HG02973 (cell line): ENCODE results near the gene CEP44.
A peak's percentile ranks its signal among the peaks of the same experiment; 100 is the strongest.
"Not testable (repeated sequence)": the region's sequence is repeated elsewhere in the genome, so short reads cannot be mapped to it uniquely, and the experiment has no call there.

Experiments
- ATAC-seq: cut with Tn5 transposase; IDR thresholded peaks from one replicate; pipeline ENCODE4 v1.9.1; 2021; ENCODE audit warnings: moderate library complexity; ENCODE audit not compliant: unreplicated experiment

CEP44 gene

DNA sequence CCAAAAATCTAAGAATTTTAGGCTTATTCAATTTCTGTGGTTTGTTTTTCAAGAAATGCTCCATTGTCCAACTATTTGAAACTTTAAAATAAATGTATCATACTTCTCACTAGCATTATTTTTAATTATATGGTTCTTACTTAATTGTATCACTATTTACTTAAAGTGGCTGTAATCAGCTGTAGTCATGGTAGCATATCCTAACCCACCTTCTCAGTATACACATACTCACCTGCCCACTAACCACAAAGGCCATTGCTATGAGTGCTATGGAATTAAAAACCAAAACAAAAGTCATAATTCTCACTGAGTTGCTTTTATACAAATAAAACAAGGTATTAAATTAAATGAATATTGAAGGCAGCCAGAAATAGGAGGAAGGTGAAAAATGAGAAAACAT, 5.2 kb upstream of the CEP44 start:
- ATAC-seq: no peak

DNA sequence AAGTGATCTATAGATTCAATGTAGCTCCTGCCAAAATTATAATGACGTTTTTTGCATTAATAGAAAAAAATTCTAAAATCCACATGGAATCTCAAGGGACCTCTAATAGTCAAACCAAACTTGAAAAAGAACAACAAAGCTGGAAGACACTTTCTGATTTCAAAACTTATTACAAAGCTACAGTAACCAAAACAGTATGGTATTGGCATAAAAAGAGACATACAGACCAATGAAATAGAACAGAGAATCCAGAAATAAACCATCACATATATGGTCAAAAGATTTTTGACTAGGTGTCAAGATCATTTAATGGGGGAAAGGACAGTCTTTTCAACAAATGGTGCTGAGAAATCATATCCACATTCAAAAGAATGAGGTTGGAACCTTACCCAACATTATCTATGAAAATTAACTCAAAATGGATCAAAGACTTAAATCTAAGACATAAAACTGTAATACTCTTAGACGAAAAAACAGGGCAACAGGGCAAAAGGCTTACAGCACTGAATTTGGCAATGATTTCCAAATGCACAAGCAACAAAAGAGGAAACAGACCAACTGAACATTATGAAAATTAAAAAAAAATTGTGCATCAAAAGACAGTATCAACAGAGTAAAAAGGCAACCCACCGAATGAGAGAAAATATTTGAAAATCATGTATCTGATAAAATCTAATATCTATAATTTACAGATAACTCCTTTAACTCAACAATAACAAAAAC, 4.1 kb upstream of the CEP44 start:
- ATAC-seq: no peak

DNA sequence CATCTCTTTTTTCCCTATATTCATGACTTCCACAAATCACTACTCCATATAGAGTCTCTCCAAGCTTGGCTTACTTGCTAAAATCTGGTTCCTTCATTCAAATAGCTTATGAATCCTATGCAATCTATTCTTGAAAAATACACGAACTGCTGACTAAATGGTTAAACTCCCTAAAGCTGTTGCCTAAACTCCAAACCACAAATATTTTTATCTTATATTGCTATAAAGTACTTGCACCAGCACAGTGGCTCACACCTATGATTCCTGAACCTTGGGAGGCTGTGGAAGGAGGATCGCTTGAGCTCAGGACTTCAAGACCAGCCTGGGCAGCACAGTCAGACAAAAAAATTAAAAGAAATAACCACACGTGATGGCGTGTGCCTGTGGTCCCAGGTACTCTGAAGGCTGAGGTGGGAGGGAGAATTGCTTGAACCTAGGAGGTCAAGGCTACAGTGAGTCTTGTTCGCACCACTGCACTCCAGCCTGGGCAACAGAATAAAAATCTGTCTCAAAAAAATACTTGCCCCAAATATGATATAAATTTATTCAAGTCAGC, 2.5 kb upstream of the CEP44 start:
- no peak for ATAC-seq

DNA sequence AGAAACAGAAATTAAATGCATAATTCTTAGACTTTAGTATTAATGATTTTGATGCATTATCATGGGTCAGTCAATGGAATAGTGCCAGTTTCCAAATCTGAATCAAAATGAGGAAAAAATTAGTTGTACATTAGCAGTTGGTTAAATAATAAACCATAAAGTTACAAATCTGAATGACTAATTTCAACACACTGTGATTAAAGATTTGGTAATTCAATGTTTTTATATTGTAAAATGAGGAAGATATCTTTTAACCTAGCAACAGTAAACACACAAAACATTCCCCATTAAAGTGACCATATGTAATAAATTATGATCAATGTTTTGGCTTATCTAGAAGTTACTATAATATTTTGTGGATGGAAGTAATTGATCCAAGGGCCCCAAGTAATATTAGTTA, 1.8 kb upstream of the CEP44 start:
- no peak for ATAC-seq

DNA sequence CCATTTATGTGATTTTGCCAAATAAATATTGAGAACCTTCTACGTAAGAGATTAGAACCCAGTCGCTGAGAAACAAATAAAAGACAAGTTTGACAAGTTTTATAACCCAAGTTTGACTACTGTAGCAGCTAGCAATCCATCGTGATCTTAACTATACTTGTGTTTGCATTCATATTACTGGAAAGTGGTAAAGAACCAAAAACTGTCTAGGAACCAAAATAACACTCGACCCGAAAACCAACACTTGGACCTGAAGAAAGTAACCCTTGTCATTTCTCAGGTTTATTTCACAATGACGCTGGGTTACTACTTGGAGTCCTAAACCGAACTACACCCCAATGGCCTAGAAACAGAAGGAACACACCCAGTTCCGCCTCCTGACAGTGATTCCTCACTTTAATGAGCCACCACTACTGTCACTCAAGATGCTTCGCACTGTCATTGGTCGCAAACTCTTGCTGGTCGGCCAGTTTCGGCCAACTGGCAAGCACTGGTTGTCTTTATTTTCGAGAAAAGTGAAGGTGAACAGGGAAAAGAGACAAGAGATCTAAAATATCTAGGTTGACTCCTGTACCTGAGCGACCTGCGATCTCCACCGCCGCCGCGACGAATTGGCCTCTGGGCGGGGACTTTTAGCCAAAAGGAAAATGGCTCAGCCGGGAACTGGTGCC, 740 bp upstream of the CEP44 start:
- ATAC-seq: peak; percentile 98

DNA sequence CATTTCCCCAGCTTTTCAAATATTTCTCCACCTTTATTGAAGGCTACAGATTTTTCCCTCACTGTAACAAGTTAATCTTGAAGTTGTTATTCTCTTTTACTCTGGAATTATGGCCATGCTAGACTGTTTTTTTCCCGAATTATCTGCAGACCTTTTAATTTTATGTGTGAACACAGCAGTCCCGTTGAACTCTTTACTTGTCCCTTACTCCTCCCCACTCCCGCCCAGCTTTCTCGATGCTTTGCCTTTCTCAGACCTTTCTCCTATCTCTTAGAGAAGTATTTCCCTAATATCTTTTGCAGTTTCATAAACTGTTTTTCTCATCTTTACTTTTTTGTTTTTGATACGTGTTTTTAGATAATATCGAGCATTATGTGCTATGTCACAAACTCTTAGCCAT, 776 bp downstream of the CEP44 start:
- no peak for ATAC-seq

DNA sequence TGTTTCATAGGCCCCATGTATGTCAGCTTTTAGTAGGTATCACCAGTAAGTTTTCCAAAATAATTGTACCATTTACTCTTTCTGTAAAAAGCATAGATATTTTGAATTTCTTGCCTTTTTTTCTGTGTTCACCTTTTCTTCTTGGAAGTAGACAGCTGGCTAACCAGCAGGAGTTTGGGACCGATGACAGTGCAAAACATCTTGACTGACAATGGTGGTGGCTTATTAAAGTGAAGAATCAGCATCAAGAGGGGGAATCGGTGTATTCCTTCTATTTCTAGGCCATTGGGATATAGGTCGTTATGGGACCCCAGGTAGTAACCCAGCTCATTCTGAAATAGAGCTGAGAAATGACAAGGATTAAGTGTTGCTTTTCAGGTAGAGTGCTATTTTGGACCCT, 3.2 kb downstream of the CEP44 start:
- no peak for ATAC-seq

DNA sequence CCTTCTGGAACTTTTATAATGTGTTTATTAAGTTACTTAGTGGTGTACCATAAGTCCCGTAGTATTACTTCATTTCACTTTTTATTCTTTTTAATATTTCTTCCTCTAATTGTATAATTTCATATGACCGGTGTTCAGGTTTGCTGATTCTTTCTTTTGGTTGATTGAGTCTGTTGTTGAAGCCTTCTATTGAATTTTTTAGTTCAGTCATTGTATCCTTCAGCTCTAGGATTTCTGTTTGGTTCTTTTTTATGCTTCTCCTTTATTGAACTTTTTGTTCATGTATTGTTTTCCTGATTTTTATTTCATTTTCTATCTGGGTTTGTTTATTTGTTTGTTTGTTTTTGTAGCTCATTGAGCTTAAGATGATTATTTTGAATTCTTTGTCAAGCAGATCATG, 8.8 kb downstream of the CEP44 start:
- ATAC-seq: no peak

DNA sequence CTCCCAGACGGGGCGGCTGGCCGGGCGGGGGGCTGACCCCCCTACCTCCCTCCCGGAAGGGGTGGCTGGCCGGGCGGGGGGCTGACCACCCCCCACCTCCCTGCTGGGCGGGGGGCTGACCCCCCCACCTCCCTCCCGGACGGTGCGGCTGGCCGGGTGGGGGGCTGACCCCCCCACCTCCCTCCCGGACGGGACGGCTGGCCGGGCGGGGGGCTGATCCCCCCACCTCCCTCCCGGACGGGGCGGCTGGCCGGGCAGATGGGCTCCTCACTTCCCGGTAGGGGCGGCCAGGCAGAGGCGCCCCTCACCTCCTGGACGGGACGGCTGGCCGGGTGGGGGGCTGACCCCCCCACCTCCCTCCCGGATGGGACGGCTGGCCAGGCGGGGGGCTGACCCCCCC, 10.9 kb downstream of the CEP44 start:
- ATAC-seq: not testable (repeated sequence)

DNA sequence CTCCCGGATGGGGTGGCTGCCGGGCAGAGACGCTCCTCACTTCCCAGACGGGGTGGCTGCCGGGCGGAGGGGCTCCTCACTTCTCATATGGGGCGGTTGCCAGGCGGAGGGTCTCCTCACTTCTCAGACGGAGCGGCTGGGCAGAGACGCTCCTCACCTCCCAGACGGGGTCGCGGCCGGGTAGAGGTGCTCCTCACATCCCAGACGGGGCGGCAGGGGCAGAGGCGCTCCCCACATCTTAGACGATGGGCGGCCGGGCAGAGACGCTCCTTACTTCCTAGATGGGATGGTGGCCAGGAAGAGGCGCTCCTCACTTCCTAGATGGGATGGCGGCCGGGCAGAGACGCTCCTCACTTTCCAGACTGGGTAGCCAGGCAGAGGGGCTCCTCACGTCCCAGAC, 11.4 kb downstream of the CEP44 start:
- ATAC-seq: not testable (repeated sequence)

DNA sequence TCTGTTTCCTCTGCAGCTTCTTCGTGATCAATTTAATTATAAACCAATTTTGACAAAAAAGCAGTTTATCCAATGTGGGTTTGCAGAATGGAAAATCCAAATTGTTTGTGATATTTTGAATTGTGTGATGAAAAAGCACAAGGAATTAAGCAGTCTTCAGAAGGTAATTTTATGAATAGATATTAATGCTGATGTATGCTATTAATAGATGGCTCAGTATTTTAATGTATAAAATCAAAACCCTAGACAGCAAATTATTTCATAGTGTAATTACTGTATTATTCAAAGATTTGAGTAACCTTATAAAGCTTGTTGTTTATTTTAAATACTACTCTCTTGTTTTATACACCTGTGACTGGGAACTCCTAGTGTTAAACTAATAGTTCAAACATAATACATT, 20.0 kb downstream of the CEP44 start:
- ATAC-seq: no peak

DNA sequence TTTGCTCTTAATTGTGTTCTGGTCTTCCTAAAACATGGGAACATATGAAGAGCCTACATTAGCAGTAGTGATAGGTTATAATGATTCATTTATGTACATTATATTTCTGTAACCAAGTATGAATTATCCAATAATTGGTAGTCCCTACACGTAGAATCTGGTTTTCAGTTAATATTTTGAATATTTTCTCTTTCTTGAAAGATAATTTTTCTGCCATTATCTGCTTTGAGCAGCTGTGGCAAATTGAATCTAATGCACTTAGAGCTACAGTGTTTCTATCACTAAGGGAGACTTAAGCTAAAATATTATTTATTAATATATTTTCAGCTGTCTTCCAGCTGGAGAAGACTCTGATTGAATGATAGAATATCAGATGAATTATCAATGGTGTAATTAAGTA, 21.0 kb downstream of the CEP44 start:
- no peak for ATAC-seq

DNA sequence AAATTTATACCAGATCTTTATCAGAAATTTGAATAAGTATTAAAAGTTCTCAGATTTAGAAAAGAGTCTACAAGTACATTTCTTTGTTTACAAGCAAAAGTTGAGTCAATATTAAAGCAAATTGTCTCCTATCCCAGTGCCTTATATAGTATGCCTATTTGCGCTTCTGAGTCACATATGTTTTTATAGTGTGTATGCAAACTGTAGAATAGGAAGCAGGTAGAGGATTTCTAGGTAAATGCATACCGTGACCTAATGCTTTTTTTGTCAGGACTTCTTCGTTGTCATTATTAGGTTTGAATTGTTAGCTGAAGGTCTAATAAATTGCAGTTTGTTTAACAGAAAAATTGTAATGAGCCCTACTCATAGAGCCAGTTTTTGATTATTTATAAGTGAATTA, 22.2 kb downstream of the CEP44 start:
- ATAC-seq: no peak

DNA sequence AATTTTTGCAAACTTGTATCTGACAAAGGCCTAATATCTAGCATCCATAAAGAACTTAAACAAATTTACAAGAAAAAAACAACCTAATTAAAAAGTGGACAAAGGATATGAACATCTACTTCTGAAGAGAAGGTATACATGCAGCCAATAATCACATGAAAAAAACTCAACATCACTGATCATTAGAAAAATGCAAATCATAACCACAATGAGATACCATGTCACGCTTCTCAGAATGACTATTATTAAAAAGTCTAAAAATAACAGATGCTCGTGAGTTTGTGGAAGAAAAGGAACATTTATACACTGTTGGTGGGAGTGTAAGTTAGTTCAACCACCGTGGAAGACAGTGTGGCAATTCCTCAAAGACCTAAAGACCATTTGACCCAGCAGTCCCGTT, 24.0 kb downstream of the CEP44 start:
- no peak for ATAC-seq

DNA sequence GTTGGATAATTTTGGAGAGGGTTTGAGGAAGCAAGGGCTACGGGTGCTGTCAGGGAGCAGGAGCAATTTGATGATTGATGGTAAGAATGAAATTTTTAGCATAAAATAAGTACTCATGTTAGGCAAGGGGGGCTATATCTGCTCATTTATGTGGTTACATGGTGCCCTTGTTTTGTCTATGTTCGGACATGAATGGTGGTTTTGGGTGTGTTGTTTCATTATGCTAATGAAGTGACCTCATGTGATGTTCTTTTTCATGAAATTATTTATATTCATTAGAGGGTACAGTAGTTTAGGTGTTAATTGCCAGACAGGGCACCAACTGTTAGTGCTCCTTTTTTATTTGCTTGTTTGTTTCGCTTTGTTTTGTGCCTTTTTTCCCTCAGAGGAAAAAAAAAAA, 29.3 kb downstream of the CEP44 start:
- ATAC-seq: no peak

DNA sequence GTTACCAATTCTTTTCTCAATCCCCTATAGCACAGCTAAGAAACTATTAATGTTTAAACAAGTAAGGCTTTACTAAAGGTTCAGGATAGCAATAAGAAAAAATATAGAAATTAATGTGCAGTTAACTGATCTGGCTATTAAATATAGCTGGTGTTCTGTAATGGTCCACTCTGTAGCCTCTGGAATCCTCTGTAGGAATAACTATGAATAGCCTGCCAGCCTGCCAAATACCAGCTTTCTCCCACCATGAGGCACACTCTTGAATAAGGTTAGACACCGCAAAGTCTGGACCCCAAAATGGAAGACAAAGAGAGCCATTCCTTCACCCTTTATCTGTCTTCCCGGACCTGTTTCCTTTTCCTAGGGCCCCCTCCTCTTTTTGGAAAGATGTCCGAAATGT, 30.6 kb downstream of the CEP44 start:
- ATAC-seq: no peak

DNA sequence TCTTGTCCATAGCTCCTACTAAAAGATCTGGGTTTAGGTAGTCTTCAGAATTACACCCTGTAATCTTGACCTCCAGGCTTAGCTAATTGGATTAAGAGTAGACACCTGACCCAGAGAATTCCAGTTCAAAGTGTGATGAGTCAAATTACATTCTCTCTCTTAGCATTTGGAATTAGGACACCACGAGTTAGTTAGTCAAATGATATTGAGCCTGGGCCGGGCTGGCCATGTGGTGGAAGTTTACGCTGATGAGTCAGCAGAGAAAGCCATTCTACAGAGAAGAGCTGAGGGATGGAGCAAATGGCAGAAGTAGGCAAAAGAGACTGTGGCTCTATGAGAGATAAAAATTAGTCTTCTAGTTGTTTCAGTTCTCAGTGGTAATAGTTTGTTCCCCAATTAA, 31.1 kb downstream of the CEP44 start:
- no peak for ATAC-seq

DNA sequence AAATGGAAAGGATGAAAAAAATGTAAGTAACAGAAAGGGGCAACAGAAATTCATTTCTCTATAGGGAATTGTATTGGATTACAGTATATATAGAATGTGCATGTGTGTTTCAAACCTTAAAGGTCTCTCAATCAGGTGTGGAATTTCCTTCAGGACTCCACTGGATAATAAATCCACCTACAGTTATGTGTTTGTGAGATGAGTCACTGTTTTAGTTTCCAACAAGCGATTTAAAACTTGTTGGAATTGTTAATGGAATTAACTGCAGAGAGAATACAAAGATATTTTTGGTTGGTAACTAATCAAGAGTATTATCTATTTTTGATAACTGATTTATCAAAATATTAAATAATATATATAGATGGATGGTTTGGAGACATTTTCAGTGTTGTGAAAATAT, 32.8 kb downstream of the CEP44 start:
- ATAC-seq: no peak

DNA sequence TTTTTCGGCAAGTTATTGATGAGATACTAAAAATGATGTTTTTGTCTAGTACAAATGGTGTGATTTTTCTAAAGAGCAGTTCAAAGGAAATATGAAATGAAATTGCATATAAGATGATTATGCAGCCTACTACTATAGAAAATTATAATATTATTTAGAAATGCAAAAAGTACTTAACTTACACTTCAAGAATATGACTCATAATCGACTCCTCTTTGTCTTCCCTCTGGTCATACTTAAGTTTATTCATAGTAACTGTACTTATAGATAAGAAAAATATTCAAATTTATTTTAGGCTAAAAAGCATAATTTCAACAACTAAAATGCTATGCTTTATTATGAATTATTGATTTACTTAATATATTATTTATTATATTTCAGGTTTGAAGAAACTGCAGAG, 33.2 kb downstream of the CEP44 start:
- no peak for ATAC-seq

DNA sequence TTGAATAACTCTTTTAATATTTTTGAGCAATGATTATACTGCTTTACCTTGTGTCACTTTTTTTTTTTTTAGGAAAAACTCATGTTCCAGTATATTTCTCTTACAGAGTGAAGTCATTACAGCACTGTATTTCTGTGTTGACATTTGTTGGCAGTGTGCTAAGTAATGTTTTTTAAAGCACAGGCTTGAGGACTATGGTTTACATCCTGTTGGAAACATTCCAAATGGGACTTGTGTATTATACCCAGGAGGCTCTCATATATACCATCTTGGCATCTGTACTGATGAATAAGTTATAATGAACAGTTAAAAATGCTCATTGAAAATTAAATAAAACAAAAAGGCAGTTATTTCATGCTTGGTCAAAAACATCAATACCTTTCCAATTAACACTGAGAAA, 33.8 kb downstream of the CEP44 start:
- no peak for ATAC-seq

DNA sequence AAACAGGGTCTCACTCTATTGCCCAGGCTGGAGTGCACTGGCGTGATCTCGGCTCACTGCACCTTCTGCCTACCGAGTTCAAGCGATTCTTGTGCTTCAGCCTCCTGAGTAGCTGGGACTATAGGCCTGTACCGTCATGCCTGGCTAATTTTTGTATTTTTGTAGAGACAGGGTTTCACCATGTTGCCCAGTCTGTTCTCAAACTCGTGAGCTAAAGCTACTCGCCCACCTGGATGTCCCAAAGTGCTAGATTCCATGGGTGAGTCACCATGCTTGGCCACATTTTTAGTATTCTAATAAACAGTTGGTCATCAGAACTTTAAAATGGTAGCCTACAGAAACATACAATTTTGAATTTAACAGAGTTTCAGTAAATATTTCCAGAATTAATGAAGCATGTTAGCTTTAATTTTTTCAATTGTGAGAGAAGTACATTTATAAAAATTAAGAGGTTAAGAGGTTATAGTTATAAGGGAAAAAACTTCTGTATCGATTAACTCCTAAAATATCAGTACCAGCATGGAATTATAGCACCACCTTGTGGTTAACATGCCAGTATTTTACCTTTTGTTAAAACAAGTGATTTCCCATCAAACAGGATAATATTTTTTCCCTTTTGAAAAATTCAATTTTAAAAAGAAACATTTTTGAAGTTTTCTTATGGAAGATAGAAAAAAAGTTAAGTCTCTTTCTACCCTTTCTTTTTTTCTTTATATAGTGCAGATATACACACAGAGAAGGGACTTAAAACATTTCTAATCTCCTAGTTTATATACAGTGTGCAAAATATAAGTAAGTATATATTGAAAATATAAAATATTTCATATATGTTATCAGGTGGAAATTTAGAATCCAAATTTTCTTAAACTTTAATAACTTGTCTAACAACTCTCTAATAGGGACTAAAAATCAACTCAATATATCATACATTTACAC, 35.4 kb downstream of the CEP44 start:
- no peak for ATAC-seq
